ENCODE results near the gene DDR1. TPM values are rescaled to one million over a fixed set of nuclear protein-coding genes. Genes with fewer than 3 reads are reported as not detected.

Gene DDR1
- total and polyA plus RNA-seq, 2 experiments from 2014 or later = 58.3 to 154 TPM

GRCh38 chr6:30932665-30933365 lies 48.5 kb downstream of the DDR1 start:
- no peak overlapping the region for H3K4me3 ChIP-seq
- H3K4me2 ChIP-seq = no peak overlapping the region
- H3K36me3 ChIP-seq (ENCODE audit: insufficient read depth) = no peaks in the 10 kb centered on the region
- no peak overlapping the region for H2AFZ ChIP-seq
- H3K27ac Mint-ChIP-seq = no peak overlapping the region
- peaks cover 7% of the 10 kb centered on the region for H3K27me3 Mint-ChIP-seq (ENCODE audit: insufficient read depth, low read depth, poor library complexity)
- H3K79me2 ChIP-seq (replicated peaks; ENCODE audit: insufficient read depth) = no peaks in the 10 kb centered on the region
- H3K4me3 Mint-ChIP-seq = no peak overlapping the region
- no peaks in the 10 kb centered on the region for H3F3A ChIP-seq (replicated peaks; ENCODE audit: low read depth)
- H3K36me3 Mint-ChIP-seq (ENCODE audit: low read depth) = peaks cover 16% of the 10 kb centered on the region
- H3K27me3 ChIP-seq (ENCODE audit: insufficient read depth) = no peaks in the 10 kb centered on the region
- H3K4me1 ChIP-seq (ENCODE audit: insufficient read depth) = peaks cover 3% of the 10 kb centered on the region; the same call in 1 of the 2 replicates
- ATAC-seq = no peak
- TF ChIP-seq ETS1 (IDR thresholded peaks at IDR 0.05) (no peak), STAT1 (IDR thresholded peaks at IDR 0.05; ENCODE audit: unreplicated experiment) (no peak), ZNF114 (CRISPR knock-in tag; IDR thresholded peaks at IDR 0.05) (no peak), CREB1 (CRISPR knock-in tag; IDR thresholded peaks at IDR 0.05; ENCODE audit: low read depth) (no peak), ZNF331 (CRISPR knock-in tag; IDR thresholded peaks at IDR 0.05; ENCODE audit: low read depth) (no peak), JUNB (IDR thresholded peaks at IDR 0.05; ENCODE audit: unreplicated experiment) (no peak), ZNF462 (CRISPR knock-in tag; IDR thresholded peaks at IDR 0.05) (no peak), NANOG (IDR thresholded peaks at IDR 0.05; ENCODE audit: borderline replicate concordance) (no peak), EZH2 (IDR thresholded peaks at IDR 0.05; ENCODE audit: low read depth, unreplicated experiment) (no peak), EZH2phosphoT487 (IDR thresholded peaks at IDR 0.05; ENCODE audit: unreplicated experiment) (no peak), REST (IDR thresholded peaks at IDR 0.05; ENCODE audit: unreplicated experiment) (no peak), CTCF (conservative IDR thresholded peaks at IDR 0.05; ENCODE audit: low read depth in 2 of 2) (no peak), POLR2AphosphoS5 (IDR thresholded peaks at IDR 0.05; ENCODE audit: low read depth) (no peak)
- no peak overlapping the region for H3K27ac ChIP-seq (ENCODE audit: low read depth)
- H3K9me3 Mint-ChIP-seq = peaks cover 14% of the 10 kb centered on the region
- DNase-seq (ENCODE audit: low spot score) = no peak
- peaks cover 16% of the 10 kb centered on the region for H3K4me1 Mint-ChIP-seq
- H3K9me2 ChIP-seq (ENCODE audit: insufficient read depth) = no peaks in the 10 kb centered on the region
- H4K20me1 ChIP-seq (replicated peaks; ENCODE audit: insufficient read depth) = no peaks in the 10 kb centered on the region

Data from GM23338 (cell line).